CD1c-positive myeloid dendritic cell (primary cell): ENCODE data around the gene CCSER2.
"Not testable (repeated sequence)": the region's sequence is repeated elsewhere in the genome, so short reads cannot be mapped to it uniquely, and the experiment has no call there.

Experiments
- DNase-seq: peaks from one replicate; pipeline ENCODE4 v3.0.0-alpha.2; 2016; ENCODE audit errors: extremely low spot score

CCSER2 gene

GRCh38 chr10:84347575-84348002 lies 19.2 kb downstream of the CCSER2 start:
- not testable (repeated sequence) for DNase-seq

GRCh38 chr10:84348447-84348846 lies 20.1 kb downstream of the CCSER2 start:
- DNase-seq: no peak

GRCh38 chr10:84348860-84349259 lies 20.5 kb downstream of the CCSER2 start:
- no peak for DNase-seq

GRCh38 chr10:84352251-84352842 lies 24.0 kb downstream of the CCSER2 start:
- peak; percentile 66 for DNase-seq

GRCh38 chr10:84353052-84353803 lies 24.8 kb downstream of the CCSER2 start:
- no peak for DNase-seq

GRCh38 chr10:84354623-84355022 lies 26.2 kb downstream of the CCSER2 start:
- no peak for DNase-seq

GRCh38 chr10:84355106-84355505 lies 26.7 kb downstream of the CCSER2 start:
- DNase-seq: no peak

GRCh38 chr10:84356928-84357327 lies 28.5 kb downstream of the CCSER2 start:
- no peak for DNase-seq

GRCh38 chr10:84358743-84359142 lies 30.4 kb downstream of the CCSER2 start:
- DNase-seq: no peak

- no peak for DNase-seq
Measured at GRCh38 chr10:84360637-84361365, 32.4 kb downstream of the CCSER2 start.

GRCh38 chr10:84365335-84365881 lies 37.0 kb downstream of the CCSER2 start:
- no peak for DNase-seq

GRCh38 chr10:84366041-84366440 lies 37.7 kb downstream of the CCSER2 start:
- no peak for DNase-seq

GRCh38 chr10:84367256-84367655 lies 38.9 kb downstream of the CCSER2 start:
- DNase-seq: no peak

GRCh38 chr10:84368828-84369227 lies 40.4 kb downstream of the CCSER2 start:
- DNase-seq: no peak

GRCh38 chr10:84370283-84370682 lies 41.9 kb downstream of the CCSER2 start:
- DNase-seq: no peak

- DNase-seq: no peak
Measured at GRCh38 chr10:84371944-84372343, 43.6 kb downstream of the CCSER2 start.

GRCh38 chr10:84373000-84373399 lies 44.6 kb downstream of the CCSER2 start:
- no peak for DNase-seq

- no peak for DNase-seq
Measured at GRCh38 chr10:84374455-84374854, 46.1 kb downstream of the CCSER2 start.

- DNase-seq: peak; percentile 63
Measured at GRCh38 chr10:84375011-84375410, 46.6 kb downstream of the CCSER2 start.

GRCh38 chr10:84375881-84376280 lies 47.5 kb downstream of the CCSER2 start:
- DNase-seq: no peak

- no peak for DNase-seq
Measured at GRCh38 chr10:84388148-84388547, 59.8 kb downstream of the CCSER2 start.

- DNase-seq: no peak
Measured at GRCh38 chr10:84390364-84390763, 62.0 kb downstream of the CCSER2 start.

GRCh38 chr10:84391326-84391725 lies 62.9 kb downstream of the CCSER2 start:
- DNase-seq: no peak
